Measurements from ENCODE around the gene VAV2. TPM values are rescaled to one million over a fixed set of nuclear protein-coding genes. Genes with fewer than 3 reads are reported as not detected.

VAV2 gene
- polyA plus RNA-seq, 1 of the 3 experiments (the other 2 are of a cell fraction) = 14.9 TPM

DNA sequence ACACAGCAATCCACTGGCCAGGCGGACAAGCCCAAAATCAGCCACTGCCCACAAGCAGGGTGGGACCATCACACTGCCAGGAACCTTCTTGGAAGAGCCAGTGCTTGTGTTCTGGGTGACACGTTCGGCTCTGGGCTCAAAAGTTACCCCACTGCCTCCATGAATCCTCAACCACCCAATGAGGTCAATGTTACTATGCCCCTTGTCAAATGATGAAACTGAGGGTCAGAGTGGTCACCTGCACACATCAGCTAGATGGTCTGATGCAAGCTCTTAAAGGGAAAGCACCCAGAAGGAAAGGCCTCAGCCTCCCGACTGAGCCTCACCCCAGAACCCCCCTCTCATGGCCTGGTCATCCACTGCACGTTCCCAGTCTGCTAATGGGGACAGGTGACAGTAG, 114.8 kb downstream of the VAV2 start:
- peaks cover 87% of the 10 kb centered on the region for H3K79me2 ChIP-seq (ENCODE audit: insufficient read depth)
- peak overlapping the region in 1 of 2 experiments; percentile 99; a peak in 1 of 4 replicates for H3K27ac ChIP-seq (ENCODE audit: low read depth in 2 of 2, low read length in 1 of 2)
- ChIA-PET CTCF (interaction anchor here (1.0 to 4.7 kb wide), 4 partner anchors 10 to 67 kb away, joined by 3 to 18 read pairs (median 4); no protein-coding TSS in a partner anchor), POLR2A (no interaction called here)
- no peak for DNase-seq
- H3K9me2 ChIP-seq = no peaks in the 10 kb centered on the region
- no peak for TF ChIP-seq RCOR1 (IDR thresholded peaks at IDR 0.05; ENCODE audit: low read length)
- TF ChIP-seq NRF1 (IDR thresholded peaks at IDR 0.05; ENCODE audit: low read depth, low read length) = no peak
- TF ChIP-seq MXI1 (IDR thresholded peaks at IDR 0.05; ENCODE audit: low read depth, low read length) = no peak
- no peak for TF ChIP-seq FOSL2 (IDR thresholded peaks at IDR 0.05; ENCODE audit: borderline replicate concordance, low read depth)
- no peak for TF ChIP-seq FOXM1 (IDR thresholded peaks at IDR 0.05; ENCODE audit: low read depth)
- no peak for TF ChIP-seq GABPA (IDR thresholded peaks at IDR 0.05; ENCODE audit: low read depth)
- no peak for TF ChIP-seq YY1 (IDR thresholded peaks at IDR 0.05; ENCODE audit: low read depth)
- TF ChIP-seq, protein P1, sequence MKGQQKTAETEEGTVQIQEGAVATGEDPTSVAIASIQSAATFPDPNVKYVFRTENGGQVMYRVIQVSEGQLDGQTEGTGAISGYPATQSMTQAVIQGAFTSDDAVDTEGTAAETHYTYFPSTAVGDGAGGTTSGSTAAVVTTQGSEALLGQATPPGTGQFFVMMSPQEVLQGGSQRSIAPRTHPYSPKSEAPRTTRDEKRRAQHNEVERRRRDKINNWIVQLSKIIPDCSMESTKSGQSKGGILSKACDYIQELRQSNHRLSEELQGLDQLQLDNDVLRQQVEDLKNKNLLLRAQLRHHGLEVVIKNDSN (IDR thresholded peaks at IDR 0.05; ENCODE audit: borderline replicate concordance, low read depth) = no peak
- no peak for TF ChIP-seq CTCF (IDR thresholded peaks at IDR 0.05)
- TF ChIP-seq, protein P2, sequence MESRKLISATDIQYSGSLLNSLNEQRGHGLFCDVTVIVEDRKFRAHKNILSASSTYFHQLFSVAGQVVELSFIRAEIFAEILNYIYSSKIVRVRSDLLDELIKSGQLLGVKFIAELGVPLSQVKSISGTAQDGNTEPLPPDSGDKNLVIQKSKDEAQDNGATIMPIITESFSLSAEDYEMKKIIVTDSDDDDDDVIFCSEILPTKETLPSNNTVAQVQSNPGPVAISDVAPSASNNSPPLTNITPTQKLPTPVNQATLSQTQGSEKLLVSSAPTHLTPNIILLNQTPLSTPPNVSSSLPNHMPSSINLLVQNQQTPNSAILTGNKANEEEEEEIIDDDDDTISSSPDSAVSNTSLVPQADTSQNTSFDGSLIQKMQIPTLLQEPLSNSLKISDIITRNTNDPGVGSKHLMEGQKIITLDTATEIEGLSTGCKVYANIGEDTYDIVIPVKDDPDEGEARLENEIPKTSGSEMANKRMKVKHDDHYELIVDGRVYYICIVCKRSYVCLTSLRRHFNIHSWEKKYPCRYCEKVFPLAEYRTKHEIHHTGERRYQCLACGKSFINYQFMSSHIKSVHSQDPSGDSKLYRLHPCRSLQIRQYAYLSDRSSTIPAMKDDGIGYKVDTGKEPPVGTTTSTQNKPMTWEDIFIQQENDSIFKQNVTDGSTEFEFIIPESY (IDR thresholded peaks at IDR 0.05; ENCODE audit: borderline replicate concordance, low read depth) = no peak
- no peak for TF ChIP-seq RAD21 (IDR thresholded peaks at IDR 0.05; ENCODE audit: low read length)
- no peak for TF ChIP-seq SMC3 (IDR thresholded peaks at IDR 0.05; ENCODE audit: low read depth, low read length)
- no peak for TF ChIP-seq CHD2 (IDR thresholded peaks at IDR 0.05; ENCODE audit: low read length, partially characterized antibody)
- TF ChIP-seq ELF1 (IDR thresholded peaks at IDR 0.05) = no peak
- TF ChIP-seq, protein P3, sequence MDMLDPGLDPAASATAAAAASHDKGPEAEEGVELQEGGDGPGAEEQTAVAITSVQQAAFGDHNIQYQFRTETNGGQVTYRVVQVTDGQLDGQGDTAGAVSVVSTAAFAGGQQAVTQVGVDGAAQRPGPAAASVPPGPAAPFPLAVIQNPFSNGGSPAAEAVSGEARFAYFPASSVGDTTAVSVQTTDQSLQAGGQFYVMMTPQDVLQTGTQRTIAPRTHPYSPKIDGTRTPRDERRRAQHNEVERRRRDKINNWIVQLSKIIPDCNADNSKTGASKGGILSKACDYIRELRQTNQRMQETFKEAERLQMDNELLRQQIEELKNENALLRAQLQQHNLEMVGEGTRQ (IDR thresholded peaks at IDR 0.05; ENCODE audit: borderline replicate concordance, low read depth, low read length) = no peak
- no peak for TF ChIP-seq FOXJ3 (CRISPR knock-in tag; IDR thresholded peaks at IDR 0.05)
- TF ChIP-seq POLR2AphosphoS5 (IDR thresholded peaks at IDR 0.05; ENCODE audit: low read depth, low read length) = no peak
- TF ChIP-seq, protein P4, sequence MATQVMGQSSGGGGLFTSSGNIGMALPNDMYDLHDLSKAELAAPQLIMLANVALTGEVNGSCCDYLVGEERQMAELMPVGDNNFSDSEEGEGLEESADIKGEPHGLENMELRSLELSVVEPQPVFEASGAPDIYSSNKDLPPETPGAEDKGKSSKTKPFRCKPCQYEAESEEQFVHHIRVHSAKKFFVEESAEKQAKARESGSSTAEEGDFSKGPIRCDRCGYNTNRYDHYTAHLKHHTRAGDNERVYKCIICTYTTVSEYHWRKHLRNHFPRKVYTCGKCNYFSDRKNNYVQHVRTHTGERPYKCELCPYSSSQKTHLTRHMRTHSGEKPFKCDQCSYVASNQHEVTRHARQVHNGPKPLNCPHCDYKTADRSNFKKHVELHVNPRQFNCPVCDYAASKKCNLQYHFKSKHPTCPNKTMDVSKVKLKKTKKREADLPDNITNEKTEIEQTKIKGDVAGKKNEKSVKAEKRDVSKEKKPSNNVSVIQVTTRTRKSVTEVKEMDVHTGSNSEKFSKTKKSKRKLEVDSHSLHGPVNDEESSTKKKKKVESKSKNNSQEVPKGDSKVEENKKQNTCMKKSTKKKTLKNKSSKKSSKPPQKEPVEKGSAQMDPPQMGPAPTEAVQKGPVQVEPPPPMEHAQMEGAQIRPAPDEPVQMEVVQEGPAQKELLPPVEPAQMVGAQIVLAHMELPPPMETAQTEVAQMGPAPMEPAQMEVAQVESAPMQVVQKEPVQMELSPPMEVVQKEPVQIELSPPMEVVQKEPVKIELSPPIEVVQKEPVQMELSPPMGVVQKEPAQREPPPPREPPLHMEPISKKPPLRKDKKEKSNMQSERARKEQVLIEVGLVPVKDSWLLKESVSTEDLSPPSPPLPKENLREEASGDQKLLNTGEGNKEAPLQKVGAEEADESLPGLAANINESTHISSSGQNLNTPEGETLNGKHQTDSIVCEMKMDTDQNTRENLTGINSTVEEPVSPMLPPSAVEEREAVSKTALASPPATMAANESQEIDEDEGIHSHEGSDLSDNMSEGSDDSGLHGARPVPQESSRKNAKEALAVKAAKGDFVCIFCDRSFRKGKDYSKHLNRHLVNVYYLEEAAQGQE (IDR thresholded peaks at IDR 0.05; ENCODE audit: low read depth, low read length) = no peak
- no peak for TF ChIP-seq EZH2phosphoT487 (IDR thresholded peaks at IDR 0.05; ENCODE audit: borderline replicate concordance, low read depth)
- no peak overlapping the region for H3K9ac ChIP-seq
- H3K4me2 ChIP-seq = no peak overlapping the region
- no peaks in the 10 kb centered on the region for H3K9me3 ChIP-seq
- 89% methylated on average over 5 of the region's 5 CpGs for WGBS (ENCODE audit: low lambda C conversion rate)
- H4K20me1 ChIP-seq (ENCODE audit: insufficient read depth) = no peaks in the 10 kb centered on the region; the same call in 1 of the 2 replicates
- H3F3A ChIP-seq (replicated peaks; ENCODE audit: insufficient read depth) = peaks cover 31% of the 10 kb centered on the region
- no peak overlapping the region for H2AFZ ChIP-seq (ENCODE audit: low read depth)
- peaks cover 35 to 98% of the 10 kb centered on the region in 2 experiments for H3K4me1 ChIP-seq (ENCODE audit: control insufficient read depth in 1 of 2, insufficient read depth in 2 of 2, low read depth in 1 of 2, low read length in 1 of 2)
- H3K36me3 ChIP-seq (replicated peaks in 1 of 2; ENCODE audit: control insufficient read depth in 1 of 2, insufficient read depth in 2 of 2, low read length in 1 of 2) = no peaks in the 10 kb centered on the region
- no peak overlapping the region for H3K4me3 ChIP-seq (ENCODE audit: low read depth in 2 of 2, low read length in 1 of 2)
- H3K27me3 ChIP-seq (ENCODE audit: insufficient read depth) = no peaks in the 10 kb centered on the region

Measured in SK-N-SH (cell line).